ENCODE data around the gene FRMD1.

DNA sequence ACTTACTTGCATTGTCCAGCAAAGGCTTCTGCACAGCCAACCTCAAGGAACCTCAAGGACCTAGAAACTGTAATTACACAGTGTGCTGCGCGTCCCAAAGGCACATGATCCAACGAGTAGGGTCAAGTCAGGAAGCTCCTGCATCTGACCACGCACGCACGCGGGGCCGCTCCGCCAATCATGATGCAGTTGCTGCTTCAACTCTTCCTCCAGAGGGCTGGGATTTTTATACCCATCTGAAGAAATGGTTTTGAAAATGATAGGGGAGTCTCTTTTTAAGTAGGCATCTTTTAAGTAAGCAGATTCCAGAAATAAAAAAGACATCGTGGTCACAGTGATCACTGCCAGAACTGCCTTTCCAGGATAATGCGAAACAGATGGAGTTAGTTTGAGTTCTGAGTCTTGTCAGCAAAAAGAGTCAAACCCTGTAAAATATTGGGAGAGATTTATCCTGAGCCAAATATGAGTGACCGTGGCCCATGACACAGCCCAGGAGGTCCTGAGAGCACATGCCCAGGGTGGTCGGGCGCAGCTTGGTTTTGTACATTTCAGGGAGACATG is 47.5 kb downstream of the FRMD1 start:
- no peak for TF ChIP-seq POLR2A (IDR thresholded peaks at IDR 0.05)
- TF ChIP-seq, protein P1, sequence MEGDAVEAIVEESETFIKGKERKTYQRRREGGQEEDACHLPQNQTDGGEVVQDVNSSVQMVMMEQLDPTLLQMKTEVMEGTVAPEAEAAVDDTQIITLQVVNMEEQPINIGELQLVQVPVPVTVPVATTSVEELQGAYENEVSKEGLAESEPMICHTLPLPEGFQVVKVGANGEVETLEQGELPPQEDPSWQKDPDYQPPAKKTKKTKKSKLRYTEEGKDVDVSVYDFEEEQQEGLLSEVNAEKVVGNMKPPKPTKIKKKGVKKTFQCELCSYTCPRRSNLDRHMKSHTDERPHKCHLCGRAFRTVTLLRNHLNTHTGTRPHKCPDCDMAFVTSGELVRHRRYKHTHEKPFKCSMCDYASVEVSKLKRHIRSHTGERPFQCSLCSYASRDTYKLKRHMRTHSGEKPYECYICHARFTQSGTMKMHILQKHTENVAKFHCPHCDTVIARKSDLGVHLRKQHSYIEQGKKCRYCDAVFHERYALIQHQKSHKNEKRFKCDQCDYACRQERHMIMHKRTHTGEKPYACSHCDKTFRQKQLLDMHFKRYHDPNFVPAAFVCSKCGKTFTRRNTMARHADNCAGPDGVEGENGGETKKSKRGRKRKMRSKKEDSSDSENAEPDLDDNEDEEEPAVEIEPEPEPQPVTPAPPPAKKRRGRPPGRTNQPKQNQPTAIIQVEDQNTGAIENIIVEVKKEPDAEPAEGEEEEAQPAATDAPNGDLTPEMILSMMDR (IDR thresholded peaks at IDR 0.05), result no peak
